DMS 273 treated with DMSO at 0.1 percent for 48 hours (cell line): Measurements from ENCODE around the gene SDC4.
A peak's percentile ranks its signal among the peaks of the same experiment; 100 is the strongest.

Experiments used
- DNase-seq: peaks from one replicate; lab custom pipeline; 2025; lab: John Stamatoyannopoulos, UW

SDC4 gene

GRCh38 chr20:45318948-45319347, 29.3 kb downstream of the SDC4 start:
- no peak for DNase-seq

GRCh38 chr20:45318386-45318939, 29.8 kb downstream of the SDC4 start:
- DNase-seq, result no peak

- DNase-seq, result no peak
Measured at GRCh38 chr20:45317826-45318225, 30.4 kb downstream of the SDC4 start.

GRCh38 chr20:45316150-45317080, 31.8 kb downstream of the SDC4 start:
- DNase-seq, result no peak

GRCh38 chr20:45315672-45316071, 32.6 kb downstream of the SDC4 start:
- no peak for DNase-seq

GRCh38 chr20:45313943-45314342, 34.3 kb downstream of the SDC4 start:
- no peak for DNase-seq

- DNase-seq, result no peak
Measured at GRCh38 chr20:45313065-45313695, 35.0 kb downstream of the SDC4 start.

- no peak for DNase-seq
Measured at GRCh38 chr20:45312241-45312640, 36.0 kb downstream of the SDC4 start.

- peak; percentile 4 for DNase-seq
Measured at GRCh38 chr20:45311589-45312211, 36.5 kb downstream of the SDC4 start.

- no peak for DNase-seq
Measured at GRCh38 chr20:45309075-45309474, 39.1 kb downstream of the SDC4 start.

- DNase-seq, result no peak
Measured at GRCh38 chr20:45308117-45308778, 40.0 kb downstream of the SDC4 start, which contains the start of gene MATN4. Gene MATN4, minus strand, starts transcription at chr20:45308299. Its CDS starts 2,717 bp downstream, at chr20:45305582.

- DNase-seq, result no peak
Measured at GRCh38 chr20:45307076-45307640, 41.1 kb downstream of the SDC4 start.

GRCh38 chr20:45306431-45306982, 41.7 kb downstream of the SDC4 start, which contains the start of gene RBPJL:
Gene RBPJL, plus strand, starts transcription at chr20:45306840. Its CDS starts 83 bp downstream, at chr20:45306923.
- no peak for DNase-seq

GRCh38 chr20:45305262-45305661, 43.0 kb downstream of the SDC4 start:
- DNase-seq, result no peak

- no peak for DNase-seq
Measured at GRCh38 chr20:45304464-45304999, 43.7 kb downstream of the SDC4 start.

- no peak for DNase-seq
Measured at GRCh38 chr20:45303586-45304463, 44.4 kb downstream of the SDC4 start.

GRCh38 chr20:45301824-45302271, 46.4 kb downstream of the SDC4 start:
- DNase-seq, result no peak

- DNase-seq, result no peak
Measured at GRCh38 chr20:45300961-45301360, 47.3 kb downstream of the SDC4 start.

GRCh38 chr20:45299786-45300185, 48.4 kb downstream of the SDC4 start:
- DNase-seq, result no peak
